HL-60 (cell line): ENCODE results near the gene TECR.

Experiments
- DNase-seq, 2 experiments: peaks; one replicate each; pipeline ENCODE4 v3.0.0-alpha.2; 2010 to 2020; ENCODE audit warnings: low read depth in 1 of 2, low spot score in 1 of 2
- H3K27ac ChIP-seq: fragments of 250-450 bp; sonication (Bioruptor Pico); replicated peaks from 2 replicates; pipeline ENCODE4 v1.5.1; 2020; ENCODE audit warnings: mild to moderate bottlenecking, moderate library complexity
- H3K27me3 ChIP-seq: fragments of 250-450 bp; sonication (Bioruptor Pico); 2 replicates; pipeline ENCODE4 v1.5.1; 2021; ENCODE audit warnings: mild to moderate bottlenecking, moderate library complexity; ENCODE audit not compliant: insufficient read depth, poor library complexity, severe bottlenecking
- H3K4me3 ChIP-seq: replicated peaks from 2 replicates; pipeline ENCODE4 v1.5.1; 2011; ENCODE audit warnings: mild to moderate bottlenecking, control low read depth, low read length; ENCODE audit not compliant: insufficient read depth
- GABPA ChIP-seq: IDR thresholded peaks from 2 replicates; pipeline ENCODE4 v1.6.1; 2012; ENCODE audit warnings: low read depth
- POLR2AphosphoS5 ChIP-seq: IDR thresholded peaks from 2 replicates; pipeline ENCODE4 v1.6.1; 2012; ENCODE audit warnings: low read depth
- SPI1 ChIP-seq: IDR thresholded peaks from 2 replicates; pipeline ENCODE4 v1.6.1; 2012; ENCODE audit warnings: low read depth, mild to moderate bottlenecking, borderline replicate concordance
- TF ChIP-seq, protein P1 (sequence below): IDR thresholded peaks from one replicate; pipeline ENCODE4 v1.5.1; 2011; ENCODE audit warnings: low read length, control low read depth, inconsistent platforms; ENCODE audit not compliant: insufficient read depth
- TF ChIP-seq, protein P2 (sequence below): IDR thresholded peaks from 2 replicates; pipeline ENCODE4 v1.6.1; 2012; ENCODE audit warnings: low read depth; ENCODE audit not compliant: insufficient replicate concordance

TECR gene

DNA sequence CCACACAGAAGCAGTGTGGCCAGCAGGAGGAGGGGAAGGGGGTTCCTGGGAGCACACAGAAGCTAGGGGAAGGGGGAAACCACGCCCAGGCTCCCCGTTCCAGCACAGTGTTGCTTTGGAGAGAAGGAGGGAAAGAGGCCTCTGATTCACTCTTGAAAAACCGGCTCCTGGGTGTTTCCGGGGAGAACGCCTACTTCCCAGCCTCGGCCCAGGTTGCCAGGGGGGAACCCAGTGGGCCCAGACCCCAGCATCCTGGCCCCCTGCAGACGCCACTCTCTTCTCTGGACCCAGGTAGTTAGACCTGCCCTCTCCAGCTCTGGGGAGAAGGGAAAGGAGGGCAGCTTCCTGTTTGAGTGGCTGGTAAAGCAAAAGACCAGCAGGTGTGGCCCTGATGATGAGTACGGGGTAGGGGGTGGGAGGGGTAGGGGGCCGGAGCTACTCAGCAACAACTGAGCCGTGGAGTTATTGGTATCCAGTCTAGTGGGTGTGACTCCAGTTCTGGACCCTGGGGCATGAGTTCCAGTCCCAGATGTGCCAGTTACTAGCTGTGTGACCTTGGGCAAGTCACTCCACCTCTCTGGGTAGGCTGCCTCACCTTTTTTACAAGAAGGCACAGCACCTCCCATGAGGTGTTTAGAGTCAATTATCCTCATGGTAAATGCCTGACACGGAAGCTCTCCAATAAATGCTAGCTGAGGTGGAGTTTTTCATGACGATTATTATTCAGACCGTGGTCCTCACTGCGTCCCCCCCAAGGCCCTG lies 34.3 kb upstream of the TECR start:
- TF ChIP-seq POLR2AphosphoS5, result no peak
- TF ChIP-seq, protein P1, sequence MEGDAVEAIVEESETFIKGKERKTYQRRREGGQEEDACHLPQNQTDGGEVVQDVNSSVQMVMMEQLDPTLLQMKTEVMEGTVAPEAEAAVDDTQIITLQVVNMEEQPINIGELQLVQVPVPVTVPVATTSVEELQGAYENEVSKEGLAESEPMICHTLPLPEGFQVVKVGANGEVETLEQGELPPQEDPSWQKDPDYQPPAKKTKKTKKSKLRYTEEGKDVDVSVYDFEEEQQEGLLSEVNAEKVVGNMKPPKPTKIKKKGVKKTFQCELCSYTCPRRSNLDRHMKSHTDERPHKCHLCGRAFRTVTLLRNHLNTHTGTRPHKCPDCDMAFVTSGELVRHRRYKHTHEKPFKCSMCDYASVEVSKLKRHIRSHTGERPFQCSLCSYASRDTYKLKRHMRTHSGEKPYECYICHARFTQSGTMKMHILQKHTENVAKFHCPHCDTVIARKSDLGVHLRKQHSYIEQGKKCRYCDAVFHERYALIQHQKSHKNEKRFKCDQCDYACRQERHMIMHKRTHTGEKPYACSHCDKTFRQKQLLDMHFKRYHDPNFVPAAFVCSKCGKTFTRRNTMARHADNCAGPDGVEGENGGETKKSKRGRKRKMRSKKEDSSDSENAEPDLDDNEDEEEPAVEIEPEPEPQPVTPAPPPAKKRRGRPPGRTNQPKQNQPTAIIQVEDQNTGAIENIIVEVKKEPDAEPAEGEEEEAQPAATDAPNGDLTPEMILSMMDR, result no peak
- TF ChIP-seq, protein P2, sequence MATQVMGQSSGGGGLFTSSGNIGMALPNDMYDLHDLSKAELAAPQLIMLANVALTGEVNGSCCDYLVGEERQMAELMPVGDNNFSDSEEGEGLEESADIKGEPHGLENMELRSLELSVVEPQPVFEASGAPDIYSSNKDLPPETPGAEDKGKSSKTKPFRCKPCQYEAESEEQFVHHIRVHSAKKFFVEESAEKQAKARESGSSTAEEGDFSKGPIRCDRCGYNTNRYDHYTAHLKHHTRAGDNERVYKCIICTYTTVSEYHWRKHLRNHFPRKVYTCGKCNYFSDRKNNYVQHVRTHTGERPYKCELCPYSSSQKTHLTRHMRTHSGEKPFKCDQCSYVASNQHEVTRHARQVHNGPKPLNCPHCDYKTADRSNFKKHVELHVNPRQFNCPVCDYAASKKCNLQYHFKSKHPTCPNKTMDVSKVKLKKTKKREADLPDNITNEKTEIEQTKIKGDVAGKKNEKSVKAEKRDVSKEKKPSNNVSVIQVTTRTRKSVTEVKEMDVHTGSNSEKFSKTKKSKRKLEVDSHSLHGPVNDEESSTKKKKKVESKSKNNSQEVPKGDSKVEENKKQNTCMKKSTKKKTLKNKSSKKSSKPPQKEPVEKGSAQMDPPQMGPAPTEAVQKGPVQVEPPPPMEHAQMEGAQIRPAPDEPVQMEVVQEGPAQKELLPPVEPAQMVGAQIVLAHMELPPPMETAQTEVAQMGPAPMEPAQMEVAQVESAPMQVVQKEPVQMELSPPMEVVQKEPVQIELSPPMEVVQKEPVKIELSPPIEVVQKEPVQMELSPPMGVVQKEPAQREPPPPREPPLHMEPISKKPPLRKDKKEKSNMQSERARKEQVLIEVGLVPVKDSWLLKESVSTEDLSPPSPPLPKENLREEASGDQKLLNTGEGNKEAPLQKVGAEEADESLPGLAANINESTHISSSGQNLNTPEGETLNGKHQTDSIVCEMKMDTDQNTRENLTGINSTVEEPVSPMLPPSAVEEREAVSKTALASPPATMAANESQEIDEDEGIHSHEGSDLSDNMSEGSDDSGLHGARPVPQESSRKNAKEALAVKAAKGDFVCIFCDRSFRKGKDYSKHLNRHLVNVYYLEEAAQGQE, result no peak
- no peak for TF ChIP-seq SPI1
- no peak for TF ChIP-seq GABPA
- H3K27ac ChIP-seq, result no peak overlapping the region
- no peaks in the 10 kb centered on the region for H3K27me3 ChIP-seq
- DNase-seq, result no peak
- peak overlapping the region; percentile 53 for H3K4me3 ChIP-seq

DNA sequence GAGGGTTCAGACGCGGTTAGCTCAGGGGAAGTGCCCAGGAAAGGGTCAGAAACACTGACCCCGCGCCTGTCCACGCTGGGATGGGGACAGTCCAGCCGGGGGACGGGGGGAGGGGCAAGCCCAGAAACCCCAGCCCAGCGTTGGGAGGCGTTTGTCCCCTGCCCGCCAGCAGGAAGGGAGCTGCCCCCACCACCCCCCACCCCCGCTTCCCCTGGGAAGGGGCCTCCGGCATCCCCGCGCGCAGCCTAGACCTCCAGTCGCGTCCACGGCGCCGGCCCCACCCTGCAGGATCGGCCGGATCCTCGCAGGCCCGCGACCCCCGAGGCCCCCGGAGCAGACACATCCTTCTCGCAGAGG lies 33.7 kb upstream of the TECR start:
- Histone ChIP-seq H3K27ac (no peak overlapping the region), H3K4me3 (peak overlapping the region; percentile 53), H3K27me3 (no peaks in the 10 kb centered on the region)
- TF ChIP-seq POLR2AphosphoS5, result no peak
- no peak for TF ChIP-seq GABPA
- no peak for TF ChIP-seq SPI1
- TF ChIP-seq, protein P1, result no peak
- TF ChIP-seq, protein P2, result no peak
- DNase-seq, result no peak

DNA sequence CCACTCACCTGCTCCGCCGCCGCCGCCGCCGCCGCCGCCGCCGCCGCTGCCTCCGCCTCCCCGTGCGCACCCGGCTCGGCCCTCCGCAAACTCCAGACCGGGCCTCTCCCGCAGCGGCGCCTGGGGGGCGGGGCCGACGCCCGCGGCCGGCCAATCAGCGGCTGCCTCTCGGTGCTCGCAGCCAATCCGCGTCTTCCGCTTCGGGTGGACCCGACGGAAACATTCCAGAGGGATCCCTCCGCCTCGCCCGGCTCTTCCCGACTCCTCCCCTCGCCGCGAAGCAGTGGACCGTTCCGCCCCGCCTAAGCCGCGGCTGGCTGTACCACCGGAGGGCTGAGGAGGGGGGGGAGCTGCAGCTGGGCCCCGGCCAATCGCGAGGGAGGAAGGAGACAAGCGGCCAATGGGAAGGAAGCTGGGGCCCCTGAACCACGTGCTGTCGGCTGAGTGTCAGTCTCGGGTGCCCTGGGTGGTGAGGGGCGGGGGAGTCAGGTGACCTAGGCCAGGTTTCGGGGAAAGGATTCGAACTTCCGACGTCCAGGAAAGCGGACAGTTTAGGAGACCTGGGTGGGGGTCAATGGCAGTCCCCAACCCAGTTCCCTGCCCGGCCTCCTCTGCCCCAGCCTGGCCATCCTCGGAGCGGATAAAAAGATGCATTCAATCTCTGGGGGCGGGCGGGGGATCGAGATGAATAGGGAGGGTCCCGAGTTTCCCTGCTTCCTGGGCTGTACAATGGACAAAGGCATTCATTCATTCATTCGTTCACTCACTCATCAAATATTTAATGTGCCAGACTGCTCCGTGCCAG lies 33.2 kb upstream of the TECR start, which contains the start of gene GIPC1:
GIPC1 (minus strand) TSS at position 99 of the 805 bp plus-strand sequence. CDS start 13,151 bp downstream, outside the sequence.
- TF ChIP-seq, protein P1, result no peak
- no peak for TF ChIP-seq POLR2AphosphoS5
- TF ChIP-seq GABPA, result no peak
- no peak for TF ChIP-seq SPI1
- TF ChIP-seq, protein P2, result no peak
- Histone ChIP-seq H3K27ac (peak within 1 kb of the TSS; percentile 47), H3K4me3 (peak within 1 kb of the TSS; percentile 53), H3K27me3 (no peaks in the 10 kb centered on the region)
- peak; percentile 77 to 95 for DNase-seq
